Activated CD4-positive, alpha-beta T cell treated with anti-CD3 and anti-CD28 coated beads, Interleukin-2, amount 50 U/mL, for 1 hour (primary cell): ENCODE data around the gene GPR50.

Source experiments
- DNase-seq: peaks from one replicate; pipeline ENCODE4 v3.0.0-alpha.2; 2020

The GPR50 gene

DNA sequence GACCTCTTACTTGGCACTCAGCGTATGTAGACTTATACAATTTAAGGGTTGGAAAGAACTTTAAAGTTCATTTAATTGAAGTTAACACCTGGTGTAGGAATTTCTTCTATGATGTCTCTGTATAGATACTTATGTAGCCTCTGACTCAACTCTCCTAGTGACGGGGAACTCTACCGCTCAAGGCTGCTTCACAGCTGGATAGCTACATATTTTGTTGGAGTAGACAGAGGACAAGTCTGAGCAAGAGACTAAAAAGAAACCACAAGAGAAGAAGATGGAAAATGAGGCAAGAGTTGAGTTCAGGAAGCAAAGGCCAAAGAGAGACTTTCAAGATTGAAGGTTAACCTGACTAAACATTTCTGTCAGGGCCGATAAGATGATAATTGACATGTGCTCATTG lies 52.6 kb downstream of the GPR50 start:
- DNase-seq = no peak
